Endodermal cell (in vitro differentiated cells): ENCODE data around the gene BACH2. TPM values are rescaled to one million over a fixed set of nuclear protein-coding genes. Genes with fewer than 3 reads are reported as not detected.

ENCODE experiments used
- DNase-seq: peaks from one replicate; pipeline ENCODE4 v3.0.0-alpha.2; 2017
- H3K27ac ChIP-seq: 2 replicates; pipeline ENCODE4 v1.5.1; 2013; ENCODE audit warnings: mild to moderate bottlenecking, low read depth, low read length, moderate library complexity
- H3K27me3 ChIP-seq: 2 replicates; pipeline ENCODE4 v1.6.1; 2013; ENCODE audit warnings: mild to moderate bottlenecking, low read length, moderate library complexity; ENCODE audit not compliant: insufficient read depth, control insufficient read depth, poor library complexity, severe bottlenecking
- H3K36me3 ChIP-seq: 2 replicates; pipeline ENCODE4 v1.7.0; 2013; ENCODE audit warnings: mild to moderate bottlenecking, low read length, moderate library complexity; ENCODE audit not compliant: control insufficient read depth, insufficient read depth
- H3K4me1 ChIP-seq: one replicate; pipeline ENCODE4 v1.7.0; 2013; ENCODE audit warnings: low read length; ENCODE audit not compliant: control insufficient read depth, insufficient read depth
- H3K4me3 ChIP-seq: 2 replicates; pipeline ENCODE4 v1.5.1; 2013; ENCODE audit warnings: mild to moderate bottlenecking, low read length, moderate library complexity
- H3K9ac ChIP-seq: 2 replicates; pipeline ENCODE4 v1.6.1; 2013; ENCODE audit warnings: mild to moderate bottlenecking, low read length, moderate library complexity; ENCODE audit not compliant: poor library complexity, severe bottlenecking; ENCODE audit errors: extremely low read depth
- H3K9me3 ChIP-seq: 2 replicates; pipeline ENCODE4 v1.6.1; 2013; ENCODE audit warnings: mild to moderate bottlenecking, low read length, moderate library complexity; ENCODE audit not compliant: control insufficient read depth
- H3K27ac Mint-ChIP-seq: 2 replicates; pipeline ENCODE4 v1.8.0; 2020; ENCODE audit warnings: mixed read lengths
- H3K27me3 Mint-ChIP-seq: 2 replicates; pipeline ENCODE4 v1.8.0; 2021; ENCODE audit warnings: mild to moderate bottlenecking, mixed read lengths; ENCODE audit not compliant: insufficient read depth
- H3K36me3 Mint-ChIP-seq: 2 replicates; pipeline ENCODE4 v1.8.0; 2020; ENCODE audit warnings: low read depth, mixed read lengths
- H3K4me1 Mint-ChIP-seq: 2 replicates; pipeline ENCODE4 v1.8.0; 2020; ENCODE audit warnings: mixed read lengths
- H3K4me3 Mint-ChIP-seq: 2 replicates; pipeline ENCODE4 v1.8.0; 2020; ENCODE audit warnings: mild to moderate bottlenecking, moderate library complexity, mixed read lengths
- H3K9me3 Mint-ChIP-seq: 2 replicates; pipeline ENCODE4 v1.8.0; 2020; ENCODE audit warnings: mild to moderate bottlenecking, mixed read lengths
- CTCF ChIP-seq: fragments of 200-600 bp; sonication (generic); conservative IDR thresholded peaks from 2 replicates; pipeline ENCODE4 v1.5.0; 2021; ENCODE audit warnings: antibody characterized with exemption, mild to moderate bottlenecking
- WGBS, 2 experiments: methylation state at CpG; one replicate each; pipeline versions ENCODE4 v1.1.5 to v1.1.7; 2013; ENCODE audit warnings: missing lambda C conversion rate in 2 of 2, mixed read lengths in 1 of 2; ENCODE audit not compliant: insufficient coverage in 1 of 2, insufficient read length in 1 of 2; 5-methylcytosine and 5-hydroxymethylcytosine counted together
- microRNA-seq: library from miRNA; unstranded; fragments of <30 nt; microRNA quantifications from one replicate; pipeline ENCODE4 v1.2.0, GENCODE V29; 2020; ENCODE audit warnings: borderline microRNAs expressed
- total RNA-seq, 2 donors: library from RNA; stranded (reverse); fragmentation: NEBNext Ultra II Directional in 1 of 2; extraction: Animal tissue kit (Norgen Biotek cat#: 25700) in 1 of 2; gene quantifications; 2 replicates in 1 of 2; 3 replicates in 1 of 2; pipeline ENCODE4 v1.2.1, GENCODE V29; 2021

Gene BACH2
- total RNA-seq, 2 donors from 2014 or later = 11.0 to 22.3 TPM

GRCh38 chr6:89886378-89887120 lies 410.1 kb downstream of the BACH2 start:
- 93 to 95% methylated on average over 40 to 44 of the region's 44 CpGs for WGBS, 2 experiments
- Histone ChIP-seq H3K36me3 (no peaks in the 10 kb centered on the region), H3K4me3 (no peak overlapping the region), H3K9ac (no peak overlapping the region), H3K27ac (no peak overlapping the region), H3K9me3 (no peaks in the 10 kb centered on the region), H3K4me1 (peaks cover 4% of the 10 kb centered on the region), H3K27me3 (no peaks in the 10 kb centered on the region)
- Mint-ChIP-seq H3K27me3 (peaks cover 25% of the 10 kb centered on the region), H3K4me1 (peaks cover 12% of the 10 kb centered on the region), H3K4me3 (no peak overlapping the region), H3K27ac (no peak overlapping the region), H3K36me3 (no peaks in the 10 kb centered on the region), H3K9me3 (no peaks in the 10 kb centered on the region)
- no peak for TF ChIP-seq CTCF
- no peak for DNase-seq

Small RNAs within 50 kb of the gene (microRNA-seq; reads per million reads assigned to microRNA genes)
- gene MIR4464 = not detected
